ENCODE measurements around the gene PLCH1. TPM values are rescaled to one million over a fixed set of nuclear protein-coding genes. Genes with fewer than 3 reads are reported as not detected.

The PLCH1 gene
- total RNA-seq, 1 donor from 2014 or later: 2.9 TPM

- H3K4me3 ChIP-seq (ENCODE audit: low read depth, low read length): no peak overlapping the region
- DNase-seq (ENCODE audit: low read depth): no peak
- H3K27me3 ChIP-seq (ENCODE audit: control insufficient read depth, insufficient read depth, low read length): no peaks in the 10 kb centered on the region
- H3K36me3 ChIP-seq (ENCODE audit: control insufficient read depth, insufficient read depth, low read length): no peaks in the 10 kb centered on the region
- no peak for TF ChIP-seq CTCF (IDR thresholded peaks at IDR 0.05; ENCODE audit: insufficient read depth, low read length, poor library complexity, severe bottlenecking)
Observed at GRCh38 chr3:155500194-155500818, 244.6 kb downstream of the PLCH1 start.

GRCh38 chr3:155497930-155498647 lies 246.8 kb downstream of the PLCH1 start:
- TF ChIP-seq CTCF (IDR thresholded peaks at IDR 0.05; ENCODE audit: insufficient read depth, low read length, poor library complexity, severe bottlenecking): no peak
- H3K36me3 ChIP-seq (ENCODE audit: control insufficient read depth, insufficient read depth, low read length): no peaks in the 10 kb centered on the region
- peak; percentile 80 for DNase-seq (ENCODE audit: low read depth)

GRCh38 chr3:155496206-155496605 lies 248.7 kb downstream of the PLCH1 start:
- Histone ChIP-seq H3K4me3 (ENCODE audit: low read depth, low read length) (no peak overlapping the region), H3K36me3 (ENCODE audit: control insufficient read depth, insufficient read depth, low read length) (no peaks in the 10 kb centered on the region), H3K27me3 (ENCODE audit: control insufficient read depth, insufficient read depth, low read length) (no peaks in the 10 kb centered on the region)
- TF ChIP-seq CTCF (IDR thresholded peaks at IDR 0.05; ENCODE audit: insufficient read depth, low read length, poor library complexity, severe bottlenecking): no peak
- DNase-seq (ENCODE audit: low read depth): no peak

More at GRCh38 chr3:155497930-155498647, 246.8 kb downstream of the PLCH1 start:
- Histone ChIP-seq H3K27me3 (ENCODE audit: control insufficient read depth, insufficient read depth, low read length) (no peaks in the 10 kb centered on the region), H3K4me3 (ENCODE audit: low read depth, low read length) (no peak overlapping the region)

- Histone ChIP-seq H3K27me3 (ENCODE audit: control insufficient read depth, insufficient read depth, low read length) (no peaks in the 10 kb centered on the region), H3K36me3 (ENCODE audit: control insufficient read depth, insufficient read depth, low read length) (no peaks in the 10 kb centered on the region), H3K4me3 (ENCODE audit: low read depth, low read length) (no peak overlapping the region)
- no peak for TF ChIP-seq CTCF (IDR thresholded peaks at IDR 0.05; ENCODE audit: insufficient read depth, low read length, poor library complexity, severe bottlenecking)
- peak; percentile 12 for DNase-seq (ENCODE audit: low read depth)
Observed at GRCh38 chr3:155495387-155495786, 249.5 kb downstream of the PLCH1 start.

- DNase-seq (ENCODE audit: low read depth): no peak
- H3K36me3 ChIP-seq (ENCODE audit: control insufficient read depth, insufficient read depth, low read length): no peaks in the 10 kb centered on the region
- no peak overlapping the region for H3K4me3 ChIP-seq (ENCODE audit: low read depth, low read length)
- no peak for TF ChIP-seq CTCF (IDR thresholded peaks at IDR 0.05; ENCODE audit: insufficient read depth, low read length, poor library complexity, severe bottlenecking)
- no peaks in the 10 kb centered on the region for H3K27me3 ChIP-seq (ENCODE audit: control insufficient read depth, insufficient read depth, low read length)
Observed at GRCh38 chr3:155494332-155494731, 250.5 kb downstream of the PLCH1 start.
